ENCODE measurements around the gene MADD. TPM values are rescaled to one million over a fixed set of nuclear protein-coding genes. Genes with fewer than 3 reads are reported as not detected.

Gene MADD
- total RNA-seq, 1 experiment from 2014 or later = 42.9 TPM

DNA sequence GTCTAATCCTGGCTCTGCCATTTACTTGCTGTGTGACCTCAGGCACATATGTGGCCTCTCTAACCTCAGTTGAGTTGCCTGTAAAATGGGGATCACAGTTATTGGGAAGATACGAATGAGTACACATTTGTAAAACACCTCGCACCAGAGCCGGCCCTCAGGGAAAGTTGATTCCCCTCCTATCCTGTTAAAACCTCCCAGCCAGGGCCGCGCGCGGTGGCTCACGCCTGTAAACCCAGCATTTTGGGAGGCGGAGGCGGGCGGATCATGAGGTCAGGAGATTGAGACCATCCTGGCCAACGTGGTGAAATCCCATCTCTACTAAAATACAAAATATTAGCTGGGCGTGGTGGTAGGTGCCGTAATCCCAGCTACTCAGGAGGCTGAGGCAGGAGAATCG lies 90.4 kb downstream of the MADD start:
- no TSS peak for BruUV-seq (replicated peaks)
- peaks cover 12% of the 10 kb centered on the region for H3K27me3 Mint-ChIP-seq (ENCODE audit: unreplicated experiment)
- no peak for TF ChIP-seq CTCF (IDR thresholded peaks at IDR 0.05; ENCODE audit: unreplicated experiment)
- H3K4me1 Mint-ChIP-seq (ENCODE audit: low read depth, unreplicated experiment) = no peaks in the 10 kb centered on the region
- H3K27ac Mint-ChIP-seq (ENCODE audit: unreplicated experiment) = no peak overlapping the region
- no peaks in the 10 kb centered on the region for H3K36me3 Mint-ChIP-seq (ENCODE audit: insufficient read depth, unreplicated experiment)
- CTCF ChIA-PET = interaction anchor here (0.6 kb wide), 1 partner anchor 1370 kb away, joined by 3 read pairs; no protein-coding TSS in a partner anchor
- no peaks in the 10 kb centered on the region for H3K9me3 Mint-ChIP-seq (ENCODE audit: low read depth, unreplicated experiment)
- no peak for DNase-seq
- no peak overlapping the region for H3K4me3 Mint-ChIP-seq (ENCODE audit: low read depth, unreplicated experiment)
- intact Hi-C loops (cut with micrococcal nuclease; ENCODE audit: unreplicated experiment) = no loop called here

- intact Hi-C loops (cut with micrococcal nuclease; ENCODE audit: unreplicated experiment) = no loop called here
- no peak for TF ChIP-seq CTCF (IDR thresholded peaks at IDR 0.05; ENCODE audit: unreplicated experiment)
- Mint-ChIP-seq H3K36me3 (ENCODE audit: insufficient read depth, unreplicated experiment) (no peaks in the 10 kb centered on the region), H3K27ac (ENCODE audit: unreplicated experiment) (no peak overlapping the region), H3K4me1 (ENCODE audit: low read depth, unreplicated experiment) (no peaks in the 10 kb centered on the region), H3K27me3 (ENCODE audit: unreplicated experiment) (peaks cover 23% of the 10 kb centered on the region), H3K4me3 (ENCODE audit: low read depth, unreplicated experiment) (no peak overlapping the region), H3K9me3 (ENCODE audit: low read depth, unreplicated experiment) (no peaks in the 10 kb centered on the region)
- CTCF ChIA-PET = no interaction called here
- no peak for DNase-seq
- BruUV-seq (replicated peaks) = no TSS peak
Observed at GRCh38 chr11:47361419-47361818, 91.5 kb downstream of the MADD start.

DNA sequence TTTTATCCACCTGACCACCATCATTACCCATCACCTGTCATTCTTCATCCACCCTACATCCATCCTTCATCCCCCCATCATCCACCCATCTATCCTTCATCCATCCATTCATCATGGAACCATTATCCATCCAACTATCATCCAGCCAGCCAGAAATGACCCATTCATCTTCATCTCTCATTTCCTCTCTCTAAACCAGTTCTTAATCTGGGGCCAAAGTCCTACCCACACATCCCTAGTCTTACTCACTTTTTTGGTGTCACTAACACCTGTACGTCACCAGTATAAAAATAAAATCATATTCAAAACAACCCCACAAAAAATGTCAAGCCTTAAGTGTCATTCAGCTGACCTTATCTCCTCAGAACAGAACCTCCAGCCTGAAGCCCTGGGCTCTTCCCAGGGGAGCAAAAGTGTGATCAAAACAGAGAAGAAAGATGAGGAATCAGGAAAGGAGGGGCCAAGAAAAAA lies 96.1 kb downstream of the MADD start:
- CTCF ChIA-PET = no interaction called here
- BruUV-seq (replicated peaks) = no TSS peak
- DNase-seq = no peak
- Mint-ChIP-seq H3K27me3 (ENCODE audit: unreplicated experiment) (peaks cover 57% of the 10 kb centered on the region), H3K4me1 (ENCODE audit: low read depth, unreplicated experiment) (no peaks in the 10 kb centered on the region), H3K27ac (ENCODE audit: unreplicated experiment) (no peak overlapping the region), H3K36me3 (ENCODE audit: insufficient read depth, unreplicated experiment) (no peaks in the 10 kb centered on the region), H3K9me3 (ENCODE audit: low read depth, unreplicated experiment) (no peaks in the 10 kb centered on the region), H3K4me3 (ENCODE audit: low read depth, unreplicated experiment) (no peak overlapping the region)
- intact Hi-C loops (cut with micrococcal nuclease; ENCODE audit: unreplicated experiment) = no loop called here
- no peak for TF ChIP-seq CTCF (IDR thresholded peaks at IDR 0.05; ENCODE audit: unreplicated experiment)

DNA sequence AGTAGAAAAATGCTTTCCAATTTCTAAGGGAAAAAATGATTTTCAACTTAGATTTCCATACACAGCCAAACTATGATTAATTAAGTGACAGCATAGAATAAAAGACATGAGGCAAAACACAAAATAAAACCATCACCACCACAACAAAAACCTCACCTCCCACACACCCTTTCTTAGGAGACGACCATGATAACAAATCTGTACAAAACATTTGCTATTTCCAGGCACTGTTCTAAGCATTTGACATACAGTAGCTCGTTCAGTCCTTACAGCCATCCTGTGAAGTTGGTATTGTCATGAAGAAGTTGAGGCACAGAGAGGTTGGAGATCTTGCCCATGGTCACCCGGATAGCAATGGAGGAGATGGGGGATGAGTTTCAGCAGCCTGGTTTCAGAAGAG lies 99.7 kb downstream of the MADD start:
- CTCF ChIA-PET = no interaction called here
- H3K27ac Mint-ChIP-seq (ENCODE audit: unreplicated experiment) = no peak overlapping the region
- no peak overlapping the region for H3K4me3 Mint-ChIP-seq (ENCODE audit: low read depth, unreplicated experiment)
- intact Hi-C loops (cut with micrococcal nuclease; ENCODE audit: unreplicated experiment) = loop anchor here (5.0 kb wide), 2 partner anchors 38 to 83 kb away; partner anchors contain the start of gene SLC39A13
- DNase-seq = no peak
- peaks cover 50% of the 10 kb centered on the region for H3K27me3 Mint-ChIP-seq (ENCODE audit: unreplicated experiment)
- no peaks in the 10 kb centered on the region for H3K9me3 Mint-ChIP-seq (ENCODE audit: low read depth, unreplicated experiment)
- H3K4me1 Mint-ChIP-seq (ENCODE audit: low read depth, unreplicated experiment) = no peaks in the 10 kb centered on the region
- TF ChIP-seq CTCF (IDR thresholded peaks at IDR 0.05; ENCODE audit: unreplicated experiment) = no peak
- BruUV-seq (replicated peaks) = no TSS peak
- no peaks in the 10 kb centered on the region for H3K36me3 Mint-ChIP-seq (ENCODE audit: insufficient read depth, unreplicated experiment)

All from Calu3 (cell line).